Heart right ventricle (tissue), 16 donors: Measurements from ENCODE around the gene ANO7. TPM values are rescaled to one million over a fixed set of nuclear protein-coding genes. Genes with fewer than 3 reads are reported as not detected.

Source experiments
- ATAC-seq, 8 donors: fragments of 200-7000 bp; cut with Tn5 transposase; one replicate each; pipeline ENCODE4 v1.9.1; 2020; ENCODE audit warnings: mild to moderate bottlenecking in 8 of 8, moderate library complexity in 8 of 8, moderate number of reproducible peaks in 1 of 8
- DNase-seq, 2 donors: peaks; one replicate each; pipeline ENCODE4 v3.0.0-alpha.2; 2020
- H3K27ac ChIP-seq, 10 donors: fragments of 200-600 bp; sonication (generic) in 2 of 10; one replicate each; pipeline versions ENCODE4 v1.5.0 to v1.8.0; 2020 to 2022; ENCODE audit warnings: mild to moderate bottlenecking in 3 of 10
- H3K27me3 ChIP-seq, 7 donors: fragments of 200-600 bp; one replicate each; pipeline ENCODE4 v1.8.0; 2021 to 2022; ENCODE audit warnings: mild to moderate bottlenecking in 2 of 7
- H3K36me3 ChIP-seq, 9 donors: fragments of 200-600 bp; sonication (generic) in 1 of 9; one replicate each; pipeline versions ENCODE4 v1.5.0 to v1.8.0; 2020 to 2022; ENCODE audit warnings: mild to moderate bottlenecking in 2 of 9
- H3K4me1 ChIP-seq, 9 donors: fragments of 200-600 bp; sonication (generic) in 1 of 9; one replicate each; pipeline versions ENCODE4 v1.5.0 to v1.8.0; 2020 to 2022; ENCODE audit warnings: mild to moderate bottlenecking in 4 of 9
- H3K4me3 ChIP-seq, 10 donors: fragments of 200-600 bp; sonication (generic) in 2 of 10; one replicate each; pipeline versions ENCODE4 v1.5.0 to v1.8.0; 2020 to 2022; ENCODE audit warnings: mild to moderate bottlenecking in 7 of 10, moderate library complexity in 2 of 10
- H3K9me3 ChIP-seq, 11 donors: fragments of 200-600 bp in 10 of 11; sonication (generic) in 2 of 11; one replicate each; pipeline versions ENCODE4 v1.5.0 to v1.8.0; 2013 to 2022; ENCODE audit warnings: mild to moderate bottlenecking in 2 of 11, control low read depth in 1 of 11, moderate library complexity in 1 of 11
- WGBS, 2 donors: extraction: QIAGEN DNeasy Blood & Tissue Kit; methylation state at CpG; one replicate each; pipeline ENCODE4 v1.1.7; 2013; ENCODE audit warnings: inconsistent platforms in 1 of 2; 5-methylcytosine and 5-hydroxymethylcytosine counted together
- intact Hi-C, 10 donors: fragments of 100-400 bp; cut with DNase I; formaldehyde crosslinking; loops; one replicate each; pipeline versions ENCODE4 v1.11.1 to v1.14.2; 2022
- polyA plus RNA-seq, 2 donors: library from polyadenylated mRNA; stranded (reverse); fragments of 200-250 nt; gene quantifications; one replicate each; pipeline ENCODE4 v1.2.3, GENCODE V29; 2013
- total RNA-seq, 10 donors: library from RNA; stranded (reverse); fragmentation: NEBNext Ultra II Directional in 3 of 10; extraction: Animal tissue kit (Norgen Biotek cat#: 25700) in 3 of 10; gene quantifications; one replicate each; pipeline versions ENCODE4 v1.2.1 to v1.2.4, GENCODE V29; 2021 to 2023
- TF ChIP-seq, protein P1 (sequence below), 9 donors: fragments of 200-600 bp; sonication (generic) in 2 of 9; IDR thresholded peaks; one replicate each; pipeline versions ENCODE4 v1.5.0 to v1.8.0; 2021 to 2022; ENCODE audit warnings: antibody characterized with exemption in 9 of 9, mild to moderate bottlenecking in 5 of 9, moderate library complexity in 1 of 9
- donor health status: Arrhythmogenic right ventricular cardiomyopathy.
- donor health status: ischemic (EF 13 %, LVEDD 7.1; RV severe dilation, severe dysfunction).
- donor health status: healthy with polysubstance abuse.
- donor health status: DM: no; HTN: yes; CAD: no.
- donor health status: DM: no; HTN: no; CAD: no.
- donor health status: ischemic (EF 25% LVEDD 6.9; RV normal size, moderate dysfunction).
- donor health status: ischemic (EF 25% LVEDD 5.7; RV mildly dilated, moderate dysfunction).
- donor health status: healthy.
- donor health status: DM: yes; HTN: yes; CAD: no.
- donor health status: Ischemic cardiomyopathy.
- donor health status: ischemic (EF 35%, LVEDD 5.7; RV mildly dilated, moderate dysfunction).
- donor health status: nonischemic (EF 11% LVEDD 7.7; RV severe dilation, severe dysfunction).
- donor health status: DM: yes; HTN: yes; CAD: no.
- donor health status: PGD.
- donor health status: ischemic (EF 29% LVEDD 5.4; RV normal size, mild dysfunction).
- donor health status: nonischemic (EF 23%, LVEDD 6.1; RV moderate dilation, normal function).

The ANO7 gene
- total and polyA plus RNA-seq, 12 donors = 0.61 to 3.0 (median 1.6) TPM

DNA sequence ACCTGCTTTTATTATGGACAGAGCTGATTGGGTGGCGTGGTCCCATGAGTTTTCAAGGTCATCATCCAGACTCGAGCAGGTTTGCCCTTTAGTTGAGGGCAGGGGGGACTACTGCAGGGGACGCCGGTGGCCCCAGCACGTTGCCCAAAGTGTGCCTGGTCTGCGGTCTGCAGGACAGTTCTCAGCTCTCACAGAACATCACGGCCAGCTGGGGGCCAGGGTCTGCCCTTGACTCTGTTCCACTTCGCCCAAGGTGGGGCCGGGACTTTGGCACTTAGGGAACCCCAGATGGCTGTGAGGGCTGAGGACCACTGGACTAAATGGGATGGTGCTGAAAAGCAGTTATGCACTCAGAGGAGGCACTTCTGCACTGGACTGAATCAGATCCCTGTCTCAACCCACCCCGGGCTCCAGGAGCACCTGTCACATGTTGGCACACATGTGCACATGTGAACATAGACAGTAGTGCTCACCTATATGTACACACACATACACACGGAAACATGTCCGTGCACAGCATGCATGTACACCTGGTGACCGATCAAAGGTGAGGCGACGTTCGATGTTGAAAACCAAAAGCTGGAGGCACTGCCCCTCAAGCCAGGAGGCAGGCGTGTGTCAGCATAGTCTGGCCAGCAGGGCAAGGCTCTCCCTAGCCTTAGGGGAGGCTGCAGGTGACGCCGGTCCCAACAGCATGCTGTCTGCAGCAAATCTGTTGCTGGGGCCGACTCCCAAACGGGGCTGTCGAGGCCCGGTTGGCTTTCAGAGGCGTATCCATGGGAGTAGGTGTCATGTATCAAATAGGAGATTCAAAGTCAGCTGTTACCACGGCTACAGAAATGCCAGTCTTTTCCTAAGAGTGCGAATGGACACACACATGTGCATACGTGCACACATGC is 10.2 kb downstream of the ANO7 start:
- WGBS, 2 donors = 79 to 81% methylated on average over 27 of the region's 27 CpGs
- intact Hi-C loops = no loop called here
- Histone ChIP-seq H3K4me1 (no peaks in the 10 kb centered on the region), H3K4me3 (no peak overlapping the region), H3K36me3 (no peaks in the 10 kb centered on the region), H3K27ac (no peak overlapping the region), H3K27me3 (no peaks in the 10 kb centered on the region), H3K9me3 (no peaks in the 10 kb centered on the region)
- TF ChIP-seq, protein P1, sequence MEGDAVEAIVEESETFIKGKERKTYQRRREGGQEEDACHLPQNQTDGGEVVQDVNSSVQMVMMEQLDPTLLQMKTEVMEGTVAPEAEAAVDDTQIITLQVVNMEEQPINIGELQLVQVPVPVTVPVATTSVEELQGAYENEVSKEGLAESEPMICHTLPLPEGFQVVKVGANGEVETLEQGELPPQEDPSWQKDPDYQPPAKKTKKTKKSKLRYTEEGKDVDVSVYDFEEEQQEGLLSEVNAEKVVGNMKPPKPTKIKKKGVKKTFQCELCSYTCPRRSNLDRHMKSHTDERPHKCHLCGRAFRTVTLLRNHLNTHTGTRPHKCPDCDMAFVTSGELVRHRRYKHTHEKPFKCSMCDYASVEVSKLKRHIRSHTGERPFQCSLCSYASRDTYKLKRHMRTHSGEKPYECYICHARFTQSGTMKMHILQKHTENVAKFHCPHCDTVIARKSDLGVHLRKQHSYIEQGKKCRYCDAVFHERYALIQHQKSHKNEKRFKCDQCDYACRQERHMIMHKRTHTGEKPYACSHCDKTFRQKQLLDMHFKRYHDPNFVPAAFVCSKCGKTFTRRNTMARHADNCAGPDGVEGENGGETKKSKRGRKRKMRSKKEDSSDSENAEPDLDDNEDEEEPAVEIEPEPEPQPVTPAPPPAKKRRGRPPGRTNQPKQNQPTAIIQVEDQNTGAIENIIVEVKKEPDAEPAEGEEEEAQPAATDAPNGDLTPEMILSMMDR (IDR thresholded peaks at IDR 0.05) = no peak
- ATAC-seq (no peak), DNase-seq (no peak)

DNA sequence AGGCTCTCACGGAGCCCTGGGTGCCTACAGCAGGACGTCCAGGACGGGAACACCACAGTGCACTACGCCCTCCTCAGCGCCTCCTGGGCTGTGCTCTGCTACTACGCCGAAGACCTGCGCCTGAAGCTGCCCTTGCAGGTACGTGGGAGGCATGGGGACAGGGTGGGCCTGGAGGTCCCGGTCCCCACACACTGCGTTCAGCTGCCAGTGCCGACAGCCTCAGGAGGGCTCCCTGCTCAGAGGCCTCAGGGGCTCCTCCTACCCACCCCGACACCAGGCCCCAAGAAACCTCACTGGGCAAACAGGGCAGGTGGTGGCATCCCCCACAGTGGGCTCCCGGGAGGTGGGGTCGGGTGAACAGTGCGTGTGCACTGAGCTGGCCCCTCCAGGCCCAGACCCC is 10.8 kb downstream of the ANO7 start:
- TF ChIP-seq, protein P1 (IDR thresholded peaks at IDR 0.05) = no peak
- intact Hi-C loops = no loop called here
- H3K27ac ChIP-seq = no peak overlapping the region
- no peak overlapping the region for H3K4me3 ChIP-seq
- H3K9me3 ChIP-seq = no peaks in the 10 kb centered on the region
- H3K27me3 ChIP-seq = no peaks in the 10 kb centered on the region
- no peak for DNase-seq
- H3K4me1 ChIP-seq = no peaks in the 10 kb centered on the region
- no peaks in the 10 kb centered on the region for H3K36me3 ChIP-seq
- WGBS, 2 donors = 84 to 87% methylated on average over 16 of the region's 16 CpGs
- no peak for ATAC-seq

DNA sequence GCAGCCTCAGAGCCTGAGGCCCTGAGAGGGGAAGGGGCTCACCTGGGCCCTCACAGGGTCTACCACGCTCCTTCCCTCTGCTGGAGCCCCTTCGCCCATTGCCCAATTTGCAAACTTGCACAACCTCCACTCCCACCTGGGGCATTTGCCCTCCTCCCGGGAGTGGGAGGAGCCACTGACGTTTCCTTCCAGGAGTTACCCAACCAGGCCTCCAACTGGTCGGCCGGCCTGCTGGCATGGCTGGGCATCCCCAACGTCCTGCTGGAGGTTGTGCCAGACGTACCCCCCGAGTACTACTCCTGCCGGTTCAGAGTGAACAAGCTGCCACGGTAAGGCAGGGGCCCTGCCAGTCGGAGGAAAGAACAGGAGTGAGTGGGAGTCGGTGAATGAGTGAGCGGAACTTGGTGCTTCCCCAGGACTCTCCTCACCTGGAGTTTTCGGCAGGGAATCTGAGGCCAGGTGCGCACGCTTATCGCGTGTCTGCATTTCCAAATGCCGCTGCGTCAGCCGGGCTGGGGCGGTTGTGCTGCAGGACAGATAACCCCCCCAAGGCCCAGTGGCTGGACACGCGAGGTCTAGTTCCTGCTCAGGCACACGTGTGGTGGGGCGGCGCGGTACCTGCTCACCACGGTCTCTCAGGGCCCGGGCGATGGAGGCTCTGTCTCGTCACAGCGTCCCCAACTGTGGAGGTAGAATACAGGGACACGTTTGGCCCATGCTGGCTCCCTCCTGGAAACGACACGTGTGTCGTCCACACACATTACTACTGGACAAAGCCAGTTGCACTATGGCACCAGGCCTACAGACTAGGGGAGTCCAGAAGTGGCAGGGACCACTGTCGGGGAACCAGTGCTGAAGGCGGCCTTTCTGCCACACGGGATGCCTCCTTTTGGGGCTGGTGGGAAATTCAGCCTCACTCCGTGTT is 11.7 kb downstream of the ANO7 start:
- 82 to 85% methylated on average over 42 of the region's 42 CpGs for WGBS, 2 donors
- H3K36me3 ChIP-seq = no peaks in the 10 kb centered on the region
- H3K9me3 ChIP-seq = no peaks in the 10 kb centered on the region
- DNase-seq (no peak), ATAC-seq (no peak)
- no peak overlapping the region for H3K27ac ChIP-seq
- no peaks in the 10 kb centered on the region for H3K27me3 ChIP-seq
- intact Hi-C loops = no loop called here
- H3K4me3 ChIP-seq = no peak overlapping the region
- no peaks in the 10 kb centered on the region for H3K4me1 ChIP-seq
- TF ChIP-seq, protein P1 (IDR thresholded peaks at IDR 0.05) = no peak

DNA sequence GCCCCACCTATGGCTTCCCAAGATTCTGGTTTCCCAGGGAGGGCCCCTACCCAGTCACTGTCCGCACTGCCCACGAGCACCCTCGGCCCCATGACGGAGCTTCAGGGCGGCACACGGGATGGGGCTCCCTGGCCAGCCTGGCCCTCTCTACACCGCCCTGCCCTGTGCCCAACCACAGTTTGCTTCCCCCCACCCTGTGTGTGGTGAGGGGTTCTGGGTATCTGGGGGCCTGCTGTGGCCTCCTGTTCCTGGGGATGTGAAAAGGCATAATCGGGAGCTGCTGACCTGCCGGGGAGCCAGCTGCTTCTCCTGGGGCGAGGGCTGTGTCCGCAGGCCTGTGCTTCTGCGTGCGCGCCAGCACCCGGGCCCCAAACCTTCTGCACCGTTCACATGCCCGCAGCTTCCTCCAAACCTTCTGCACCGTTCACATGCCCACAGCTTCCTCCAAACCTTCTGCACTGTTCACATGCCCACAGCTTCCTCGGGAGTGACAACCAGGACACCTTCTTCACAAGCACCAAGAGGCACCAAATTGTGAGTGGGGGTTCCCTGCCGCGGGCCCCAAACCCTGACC is 12.4 kb downstream of the ANO7 start:
- H3K36me3 ChIP-seq = no peaks in the 10 kb centered on the region
- WGBS, 2 donors = 86 to 87% methylated on average over 21 of the region's 21 CpGs
- ATAC-seq (no peak), DNase-seq (no peak)
- no peaks in the 10 kb centered on the region for H3K27me3 ChIP-seq
- H3K4me1 ChIP-seq = no peaks in the 10 kb centered on the region
- H3K4me3 ChIP-seq = no peak overlapping the region
- intact Hi-C loops = no loop called here
- TF ChIP-seq, protein P1 (IDR thresholded peaks at IDR 0.05) = no peak
- no peaks in the 10 kb centered on the region for H3K9me3 ChIP-seq
- H3K27ac ChIP-seq = no peak overlapping the region
